HepG2 (cell line): Measurements from ENCODE around the gene TNPO3. TPM values are rescaled to one million over a fixed set of nuclear protein-coding genes. Genes with fewer than 3 reads are reported as not detected.

Source experiments
- ATAC-seq: fragments of 200-7000 bp; cut with Tn5 transposase; 3 replicates; pipeline ENCODE4 v1.9.1; 2020; ENCODE audit warnings: mild to moderate bottlenecking, moderate library complexity
- BruUV-seq: library from RNA; stranded (reverse); fragments of 400-500 nt; replicated peaks from 2 replicates; lab custom pipeline; 2021; lab: Mats Ljungman, UMichigan
- CTCF ChIA-PET: fragments of 300-600 bp; formaldehyde crosslinking; extraction: SDS; loops from one replicate; lab custom pipeline; 2021; ENCODE audit warnings: low total read pairs, inconsistent platforms, low intra/inter-chr PET ratio; lab: Yijun Ruan, JAX
- POLR2A ChIA-PET: fragments of 350-600 bp; sonication (Branson Sonifier 250); formaldehyde crosslinking; loops from one replicate; lab custom pipeline; 2020; ENCODE audit warnings: antibody characterized with exemption, inconsistent platforms; lab: Yijun Ruan, JAX
- DNase-seq: peaks from one replicate; pipeline ENCODE4 v3.0.0-alpha.2; 2015; ENCODE audit warnings: low spot score
- FAIRE-seq: peaks from 3 replicates; lab custom pipeline; 2011; peaks lifted over from hg19 to GRCh38; lab: Jason Lieb, UNC
- H2AFZ ChIP-seq: one replicate; pipeline ENCODE4 v1.6.1; 2011; ENCODE audit warnings: low read length, inconsistent platforms
- H3K27ac ChIP-seq: fragments of 300-600 bp; 3 replicates; pipeline ENCODE4 v1.8.0; 2011; ENCODE audit warnings: mixed run types, mild to moderate bottlenecking, mixed read lengths, low read length, inconsistent platforms; ENCODE audit not compliant: insufficient read depth; ENCODE audit errors: extremely low read length
- H3K27me3 ChIP-seq, 2 experiments: fragments of 200-600 bp in 1 of 2; 2 replicates in 1 of 2; 3 replicates in 1 of 2; pipeline versions ENCODE4 v1.6.0 to v1.8.0; 2011; ENCODE audit warnings: low read length in 2 of 2, mild to moderate bottlenecking in 2 of 2, moderate library complexity in 2 of 2, inconsistent platforms in 1 of 2; ENCODE audit not compliant: insufficient read depth in 2 of 2, control insufficient read depth in 1 of 2
- H3K36me3 ChIP-seq, 2 experiments: fragments of 200-600 bp in 1 of 2; replicated peaks in 1 of 2; 2 replicates in 1 of 2; 3 replicates in 1 of 2; pipeline versions ENCODE4 v1.5.1 to v1.8.0; 2011; ENCODE audit warnings: low read length in 2 of 2, inconsistent platforms in 1 of 2; ENCODE audit not compliant: insufficient read depth in 2 of 2, control insufficient read depth in 1 of 2
- H3K4me1 ChIP-seq: 2 replicates; pipeline ENCODE4 v1.5.1; 2012; ENCODE audit warnings: low read length, inconsistent platforms; ENCODE audit not compliant: insufficient read depth
- H3K4me2 ChIP-seq: 2 replicates; pipeline ENCODE4 v1.6.0; 2011; ENCODE audit warnings: low read depth, low read length, inconsistent platforms
- H3K4me3 ChIP-seq, 3 experiments: fragments of 200-600 bp in 1 of 3; sonication (generic), shearing (Covaris generic) in 1 of 3; replicated peaks in 1 of 3; 2 replicates each; pipeline ENCODE4 v1.5.1; 2011 to 2016; ENCODE audit warnings: low read length in 3 of 3, inconsistent platforms in 2 of 3, low read depth in 2 of 3, mild to moderate bottlenecking in 2 of 3, control low read depth in 1 of 3, mixed read lengths in 1 of 3; ENCODE audit not compliant: insufficient read depth in 1 of 3
- H3K79me2 ChIP-seq: one replicate; pipeline ENCODE4 v1.6.1; 2011; ENCODE audit warnings: low read length, inconsistent platforms; ENCODE audit not compliant: insufficient read depth
- H3K9ac ChIP-seq: 2 replicates; pipeline ENCODE4 v1.6.0; 2011; ENCODE audit warnings: mild to moderate bottlenecking, low read depth, low read length, inconsistent platforms; ENCODE audit not compliant: insufficient read depth
- H3K9me3 ChIP-seq: 2 replicates; pipeline ENCODE4 v1.5.1; 2012; ENCODE audit warnings: mild to moderate bottlenecking, low read length
- H4K20me1 ChIP-seq: 2 replicates; pipeline ENCODE4 v1.6.0; 2011; ENCODE audit warnings: inconsistent platforms, mild to moderate bottlenecking, low read length, moderate library complexity; ENCODE audit not compliant: insufficient read depth
- GABPB1 ChIP-seq: IDR thresholded peaks from 2 replicates; pipeline ENCODE4 v1.6.1; 2016; ENCODE audit warnings: mild to moderate bottlenecking, missing genetic modification reagents, moderate library complexity, missing compliant biosample characterization
- HNF4G ChIP-seq, 2 experiments: sonication (generic) in 1 of 2; formaldehyde crosslinking in 1 of 2; IDR thresholded peaks; 2 replicates each; pipeline versions ENCODE4 v1.4.0 to v1.6.1; 2011 to 2020; ENCODE audit warnings: borderline replicate concordance in 2 of 2, low read depth in 2 of 2, mild to moderate bottlenecking in 2 of 2, low read length in 1 of 2, missing genetic modification reagents in 1 of 2, moderate library complexity in 1 of 2
- ISX ChIP-seq: sonication (generic); formaldehyde crosslinking; conservative IDR thresholded peaks from 2 replicates; pipeline ENCODE4 v1.5.0; 2020; ENCODE audit warnings: missing genetic modification reagents
- JUND ChIP-seq: sonication (generic); formaldehyde crosslinking; IDR thresholded peaks from 2 replicates; pipeline ENCODE4 v1.8.0; 2022; ENCODE audit warnings: mild to moderate bottlenecking, missing genetic modification reagents
- POLR2AphosphoS5 ChIP-seq: IDR thresholded peaks from 2 replicates; pipeline ENCODE4 v1.6.1; 2012; ENCODE audit warnings: low read depth, low read length
- RCOR2 ChIP-seq: IDR thresholded peaks from 2 replicates; pipeline ENCODE4 v1.6.1; 2016; ENCODE audit warnings: missing biosample characterization, missing genetic modification reagents
- TGIF2 ChIP-seq: IDR thresholded peaks from 2 replicates; pipeline ENCODE4 v1.6.1; 2016; ENCODE audit warnings: control low read depth, missing compliant biosample characterization
- U2AF1 ChIP-seq: fragments of 200-400 bp; formaldehyde crosslinking; optimal IDR thresholded peaks from 2 replicates; pipeline ENCODE3; 2017; ENCODE audit warnings: mild to moderate bottlenecking, low read depth, low read length
- ZBTB21 ChIP-seq: sonication (generic); formaldehyde crosslinking; IDR thresholded peaks from 2 replicates; pipeline ENCODE4 v1.4.0; 2020; ENCODE audit warnings: missing genetic modification reagents
- ZNF225 ChIP-seq: sonication (generic); formaldehyde crosslinking; IDR thresholded peaks from 2 replicates; pipeline ENCODE4 v1.4.0; 2020; ENCODE audit warnings: mild to moderate bottlenecking, missing genetic modification reagents
- ZNF274 ChIP-seq: sonication (generic); formaldehyde crosslinking; IDR thresholded peaks from 2 replicates; pipeline ENCODE4 v1.5.1; 2020; ENCODE audit warnings: mild to moderate bottlenecking, missing genetic modification reagents
- ZNF451 ChIP-seq: sonication (generic); formaldehyde crosslinking; IDR thresholded peaks from 2 replicates; pipeline ENCODE4 v1.5.0; 2020; ENCODE audit warnings: mild to moderate bottlenecking, missing genetic modification reagents
- ZNF530 ChIP-seq: sonication (generic); formaldehyde crosslinking; IDR thresholded peaks from 2 replicates; pipeline ENCODE4 v1.5.0; 2020; ENCODE audit warnings: low read depth, mild to moderate bottlenecking, missing genetic modification reagents
- WGBS: methylation state at CpG from one replicate; pipeline ENCODE4 v1.1.6; 2017; ENCODE audit warnings: low lambda C conversion rate; 5-methylcytosine and 5-hydroxymethylcytosine counted together
- in situ Hi-C: cut with HindIII; loops from 2 replicates; pipeline ENCODE4 v1.10.0; 2017; ENCODE audit warnings: low pct_unique_long_range_greater_than_20kb; ENCODE audit not compliant: extremely low pct_ligation_motif_present
- intact Hi-C: fragments of 100-400 bp; cut with micrococcal nuclease; formaldehyde crosslinking; loops from one replicate; pipeline ENCODE4 v1.10.0; 2022; ENCODE audit not compliant: unreplicated experiment
- polyA plus RNA-seq, 8 experiments: library from polyadenylated mRNA; depleted of rRNA in 3 of 8; stranded (reverse) in 7 of 8; unstranded in 1 of 8; fragments of >200 nt; fragmentation: Illumina TruSeq in 4 of 8; extraction: Trizol in 4 of 8; gene quantifications; 2 replicates each; pipeline versions ENCODE4 v1.2.1 to v1.2.3, GENCODE V29; 2011 to 2016; ENCODE audit warnings: low read depth in 4 of 8, missing spikeins in 1 of 8, mixed read lengths in 1 of 8; ENCODE audit not compliant: insufficient read depth in 1 of 8
- total RNA-seq, 5 experiments: library from RNA; depleted of rRNA; stranded (reverse); fragments of >200 nt; fragmentation: Illumina TruSeq; extraction: Trizol; gene quantifications; 2 replicates each; pipeline ENCODE4 v1.2.3, GENCODE V29; 2016; ENCODE audit warnings: low read depth in 1 of 5
- TF ChIP-seq, protein P1 (sequence below), 2 experiments: sonication (generic) in 1 of 2; formaldehyde crosslinking in 1 of 2; IDR thresholded peaks; 2 replicates each; pipeline versions ENCODE4 v1.5.1 to v1.6.1; 2011 to 2020; ENCODE audit warnings: borderline replicate concordance in 1 of 2, low read depth in 1 of 2, low read length in 1 of 2, mild to moderate bottlenecking in 1 of 2, missing genetic modification reagents in 1 of 2, moderate library complexity in 1 of 2
- TF ChIP-seq, protein P2 (sequence below): sonication (generic); formaldehyde crosslinking; IDR thresholded peaks from 2 replicates; pipeline ENCODE4 v1.4.0; 2020; ENCODE audit warnings: missing genetic modification reagents, borderline replicate concordance
- TF ChIP-seq, protein P3 (sequence below): sonication (generic); formaldehyde crosslinking; IDR thresholded peaks from 2 replicates; pipeline ENCODE4 v1.4.0; 2020; ENCODE audit warnings: low read depth, mild to moderate bottlenecking, missing genetic modification reagents

The TNPO3 gene
- total and polyA plus RNA-seq, 2 of the 13 experiments (the other 11 are each of a cell fraction or from before 2014, with no cell fraction given) = 23.8 to 44.6 TPM

DNA sequence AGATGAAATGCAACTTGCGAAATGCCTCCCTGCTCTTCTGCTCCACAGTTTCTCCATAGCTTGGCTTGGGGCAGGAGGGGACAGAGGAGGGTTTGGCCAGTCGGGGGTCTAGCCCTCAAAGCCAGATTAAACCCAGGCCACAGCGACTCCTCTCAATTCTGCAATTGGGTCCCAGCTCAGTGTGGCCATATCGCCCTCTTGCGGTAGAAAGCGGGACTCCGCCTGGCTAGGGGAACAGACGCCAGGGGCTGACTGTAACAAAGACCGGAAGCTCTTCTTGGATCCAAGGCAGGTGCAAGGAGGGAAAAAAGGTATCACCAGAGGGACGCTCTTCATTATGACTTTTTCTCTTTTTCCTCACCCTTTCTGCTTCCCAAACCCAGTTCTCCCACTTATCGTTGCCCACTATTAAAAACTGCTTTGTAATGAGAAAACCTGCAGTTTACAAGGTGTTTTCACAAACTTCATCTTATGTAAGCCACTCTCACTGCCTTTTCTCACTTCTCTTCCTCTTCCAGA, 36.6 kb upstream of the TNPO3 start (continued):
- no peak for TF ChIP-seq ZNF274 (CRISPR knock-in tag)
- TF ChIP-seq ZNF225 (CRISPR knock-in tag) = no peak
- peak; percentile 53; the same call in 1 of the 2 replicates for TF ChIP-seq GABPB1 (CRISPR knock-in tag)
- no peak for TF ChIP-seq RCOR2
- TF ChIP-seq ISX = no peak

DNA sequence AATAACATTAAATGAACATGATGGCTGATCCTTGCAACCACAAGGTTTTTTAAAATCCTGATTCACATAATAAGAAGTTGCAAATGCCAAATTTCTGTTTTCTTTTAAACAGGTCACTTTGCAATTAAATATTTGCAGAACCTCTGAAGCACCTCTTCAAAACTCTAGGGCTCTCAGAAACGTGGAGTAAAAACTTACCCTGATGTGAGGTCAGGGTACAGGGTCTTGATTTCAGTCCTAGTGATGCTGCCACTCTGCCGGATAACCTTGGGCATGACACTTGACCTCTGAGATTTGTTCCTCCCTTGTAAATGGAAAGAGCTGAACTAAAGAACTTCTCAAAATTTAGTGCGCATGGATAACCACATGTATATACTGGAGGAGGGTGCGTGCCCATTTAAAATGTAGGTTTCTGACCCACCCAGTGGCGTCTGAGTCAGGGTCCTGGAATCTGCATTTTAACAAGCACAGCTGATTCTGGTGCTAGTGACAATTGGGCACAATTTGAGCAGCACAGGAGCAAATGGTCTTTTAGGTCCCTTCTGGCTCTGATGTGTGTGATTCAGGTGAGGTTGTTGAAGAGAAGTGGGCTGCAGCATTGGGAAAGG, 35.5 kb upstream of the TNPO3 start:
- no peaks in the 10 kb centered on the region for H3K36me3 ChIP-seq
- DNase-seq = no peak
- ChIA-PET CTCF (interaction anchor here (2.0 to 2.7 kb wide), 2 partner anchors 184 to 186 kb away, joined by 5 to 27 read pairs; no protein-coding TSS in a partner anchor), POLR2A (no interaction called here)
- H2AFZ ChIP-seq = no peak overlapping the region
- no TSS peak for BruUV-seq
- WGBS = 40% methylated on average over 5 of the region's 5 CpGs
- no peak for FAIRE-seq
- no peak overlapping the region for H3K27ac ChIP-seq
- no peaks in the 10 kb centered on the region for H4K20me1 ChIP-seq
- intact Hi-C loops (loop anchor here (2.0 kb wide), 1 partner anchor 124 kb away; no protein-coding TSS in a partner anchor), in situ Hi-C loops (loop anchor here (5.0 kb wide), 1 partner anchor 183 kb away; no protein-coding TSS in a partner anchor)
- no peak overlapping the region for H3K4me3 ChIP-seq
- H3K27me3 ChIP-seq = no peaks in the 10 kb centered on the region
- no peaks in the 10 kb centered on the region for H3K79me2 ChIP-seq
- TF ChIP-seq U2AF1 (no peak), JUND (CRISPR knock-in tag) (no peak), TGIF2 (CRISPR knock-in tag) (no peak), ZNF451 (CRISPR knock-in tag) (no peak), POLR2AphosphoS5 (no peak), ZNF530 (CRISPR knock-in tag) (no peak), ZBTB21 (CRISPR knock-in tag) (no peak), HNF4G (IDR thresholded peaks at IDR 0.05; ENCODE audit: borderline replicate concordance, low read depth, low read length) (no peak), HNF4G (CRISPR knock-in tag; IDR thresholded peaks at IDR 0.05; ENCODE audit: borderline replicate concordance, low read depth) (no peak)
- TF ChIP-seq, protein P1, sequence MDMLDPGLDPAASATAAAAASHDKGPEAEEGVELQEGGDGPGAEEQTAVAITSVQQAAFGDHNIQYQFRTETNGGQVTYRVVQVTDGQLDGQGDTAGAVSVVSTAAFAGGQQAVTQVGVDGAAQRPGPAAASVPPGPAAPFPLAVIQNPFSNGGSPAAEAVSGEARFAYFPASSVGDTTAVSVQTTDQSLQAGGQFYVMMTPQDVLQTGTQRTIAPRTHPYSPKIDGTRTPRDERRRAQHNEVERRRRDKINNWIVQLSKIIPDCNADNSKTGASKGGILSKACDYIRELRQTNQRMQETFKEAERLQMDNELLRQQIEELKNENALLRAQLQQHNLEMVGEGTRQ (IDR thresholded peaks at IDR 0.05; ENCODE audit: low read depth, low read length) = no peak
- TF ChIP-seq, protein P1 (CRISPR knock-in tag; IDR thresholded peaks at IDR 0.05; ENCODE audit: borderline replicate concordance) = no peak
- TF ChIP-seq, protein P2, sequence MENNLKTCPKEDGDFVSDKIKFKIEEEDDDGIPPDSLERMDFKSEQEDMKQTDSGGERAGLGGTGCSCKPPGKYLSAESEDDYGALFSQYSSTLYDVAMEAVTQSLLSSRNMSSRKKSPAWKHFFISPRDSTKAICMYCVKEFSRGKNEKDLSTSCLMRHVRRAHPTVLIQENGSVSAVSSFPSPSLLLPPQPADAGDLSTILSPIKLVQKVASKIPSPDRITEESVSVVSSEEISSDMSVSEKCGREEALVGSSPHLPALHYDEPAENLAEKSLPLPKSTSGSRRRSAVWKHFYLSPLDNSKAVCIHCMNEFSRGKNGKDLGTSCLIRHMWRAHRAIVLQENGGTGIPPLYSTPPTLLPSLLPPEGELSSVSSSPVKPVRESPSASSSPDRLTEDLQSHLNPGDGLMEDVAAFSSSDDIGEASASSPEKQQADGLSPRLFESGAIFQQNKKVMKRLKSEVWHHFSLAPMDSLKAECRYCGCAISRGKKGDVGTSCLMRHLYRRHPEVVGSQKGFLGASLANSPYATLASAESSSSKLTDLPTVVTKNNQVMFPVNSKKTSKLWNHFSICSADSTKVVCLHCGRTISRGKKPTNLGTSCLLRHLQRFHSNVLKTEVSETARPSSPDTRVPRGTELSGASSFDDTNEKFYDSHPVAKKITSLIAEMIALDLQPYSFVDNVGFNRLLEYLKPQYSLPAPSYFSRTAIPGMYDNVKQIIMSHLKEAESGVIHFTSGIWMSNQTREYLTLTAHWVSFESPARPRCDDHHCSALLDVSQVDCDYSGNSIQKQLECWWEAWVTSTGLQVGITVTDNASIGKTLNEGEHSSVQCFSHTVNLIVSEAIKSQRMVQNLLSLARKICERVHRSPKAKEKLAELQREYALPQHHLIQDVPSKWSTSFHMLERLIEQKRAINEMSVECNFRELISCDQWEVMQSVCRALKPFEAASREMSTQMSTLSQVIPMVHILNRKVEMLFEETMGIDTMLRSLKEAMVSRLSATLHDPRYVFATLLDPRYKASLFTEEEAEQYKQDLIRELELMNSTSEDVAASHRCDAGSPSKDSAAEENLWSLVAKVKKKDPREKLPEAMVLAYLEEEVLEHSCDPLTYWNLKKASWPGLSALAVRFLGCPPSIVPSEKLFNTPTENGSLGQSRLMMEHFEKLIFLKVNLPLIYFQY (CRISPR knock-in tag) = no peak
- TF ChIP-seq, protein P3, sequence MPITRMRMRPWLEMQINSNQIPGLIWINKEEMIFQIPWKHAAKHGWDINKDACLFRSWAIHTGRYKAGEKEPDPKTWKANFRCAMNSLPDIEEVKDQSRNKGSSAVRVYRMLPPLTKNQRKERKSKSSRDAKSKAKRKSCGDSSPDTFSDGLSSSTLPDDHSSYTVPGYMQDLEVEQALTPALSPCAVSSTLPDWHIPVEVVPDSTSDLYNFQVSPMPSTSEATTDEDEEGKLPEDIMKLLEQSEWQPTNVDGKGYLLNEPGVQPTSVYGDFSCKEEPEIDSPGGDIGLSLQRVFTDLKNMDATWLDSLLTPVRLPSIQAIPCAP (CRISPR knock-in tag) = no peak
- no peaks in the 10 kb centered on the region for H3K9me3 ChIP-seq
- no peak for ATAC-seq
- H3K9ac ChIP-seq = no peak overlapping the region
- no peak overlapping the region for H3K4me2 ChIP-seq
- peaks cover 22% of the 10 kb centered on the region for H3K4me1 ChIP-seq
